H1 (cell line): ENCODE data around the gene FCN2. TPM values are rescaled to one million over a fixed set of nuclear protein-coding genes. Genes with fewer than 3 reads are reported as not detected.

Experiments used
- CTCF ChIA-PET: fragments of 300-600 bp; sonication (Branson Sonifier 250); formaldehyde crosslinking; loops from one replicate; lab custom pipeline; 2021; ENCODE audit not compliant: partially characterized antibody; lab: Charles Lee
- POLR2A ChIA-PET: fragments of 300-600 bp; sonication (Branson Sonifier 250); formaldehyde crosslinking; loops from one replicate; lab custom pipeline; 2021; ENCODE audit warnings: inconsistent platforms; ENCODE audit not compliant: partially characterized antibody; lab: Charles Lee
- DNase-seq, 2 experiments: peaks; one replicate each; pipeline versions ENCODE4 v3.0.0 to v3.0.0-alpha.2; 2010 to 2022; ENCODE audit warnings: low spot score in 2 of 2, low read depth in 1 of 2, mixed read lengths in 1 of 2
- FAIRE-seq: peaks from 2 replicates; lab custom pipeline; 2011; peaks lifted over from hg19 to GRCh38; lab: Jason Lieb, UNC
- H2AFZ ChIP-seq: 2 replicates; pipeline ENCODE4 v1.8.1; 2012; ENCODE audit warnings: low read length, inconsistent platforms
- H2AK5ac ChIP-seq: 2 replicates; pipeline ENCODE4 v1.6.1; 2013; ENCODE audit warnings: low read depth, low read length
- H2BK120ac ChIP-seq: replicated peaks from 2 replicates; pipeline ENCODE3; 2013; ENCODE audit warnings: low read depth, low read length, inconsistent platforms
- H2BK12ac ChIP-seq: 2 replicates; pipeline ENCODE4 v1.6.1; 2013; ENCODE audit warnings: low read depth, low read length
- H2BK15ac ChIP-seq: 2 replicates; pipeline ENCODE4 v1.6.1; 2013; ENCODE audit warnings: low read length
- H2BK20ac ChIP-seq: 2 replicates; pipeline ENCODE4 v1.6.1; 2013; ENCODE audit warnings: low read length
- H2BK5ac ChIP-seq: 2 replicates; pipeline ENCODE4 v1.6.1; 2013; ENCODE audit warnings: low read depth, low read length
- H3K14ac ChIP-seq: 2 replicates; pipeline ENCODE4 v1.6.1; 2013; ENCODE audit warnings: inconsistent platforms; ENCODE audit not compliant: insufficient read length
- H3K18ac ChIP-seq: 2 replicates; pipeline ENCODE4 v1.6.1; 2013; ENCODE audit warnings: low read length; ENCODE audit errors: extremely low read depth
- H3K23ac ChIP-seq: 2 replicates; pipeline ENCODE4 v1.6.1; 2013; ENCODE audit warnings: inconsistent platforms; ENCODE audit not compliant: insufficient read length
- H3K23me2 ChIP-seq: 2 replicates; pipeline ENCODE4 v1.6.1; 2013; ENCODE audit warnings: low read depth, low read length
- H3K27ac ChIP-seq: 2 replicates; pipeline ENCODE4 v1.6.1; 2011; ENCODE audit warnings: low read depth, low read length, inconsistent platforms
- H3K27me3 ChIP-seq, 4 experiments: replicated peaks in 1 of 4; 1 replicate in 1 of 4; 2 replicates in 3 of 4; pipeline versions ENCODE4 v1.6.1 to v1.8.1; 2011 to 2013; ENCODE audit warnings: low read length in 3 of 4, mild to moderate bottlenecking in 3 of 4, inconsistent platforms in 2 of 4, mixed read lengths in 2 of 4, moderate library complexity in 1 of 4; ENCODE audit not compliant: control insufficient read depth in 3 of 4, insufficient read depth in 3 of 4; ENCODE audit errors: extremely low read depth in 1 of 4
- H3K36me3 ChIP-seq, 4 experiments: 2 replicates each; pipeline versions ENCODE4 v1.6.1 to v1.8.1; 2011 to 2013; ENCODE audit warnings: mild to moderate bottlenecking in 4 of 4, low read length in 3 of 4, moderate library complexity in 2 of 4, control low read depth in 1 of 4, inconsistent platforms in 1 of 4; ENCODE audit not compliant: insufficient read depth in 4 of 4, control insufficient read depth in 2 of 4
- H3K4ac ChIP-seq: replicated peaks from 2 replicates; pipeline ENCODE3; 2013; ENCODE audit warnings: low read length, low read depth, mixed read lengths, inconsistent platforms; ENCODE audit not compliant: insufficient read length
- H3K4me1 ChIP-seq, 4 experiments: replicated peaks in 1 of 4; 1 replicate in 1 of 4; 2 replicates in 3 of 4; pipeline versions ENCODE4 v1.6.1 to v1.8.1; 2011 to 2013; ENCODE audit warnings: low read length in 3 of 4, inconsistent platforms in 2 of 4, mixed read lengths in 1 of 4; ENCODE audit not compliant: insufficient read depth in 4 of 4, control insufficient read depth in 3 of 4
- H3K4me2 ChIP-seq, 2 experiments: 2 replicates each; pipeline versions ENCODE4 v1.6.1 to v1.8.1; 2011 to 2013; ENCODE audit warnings: low read depth in 2 of 2, low read length in 2 of 2, control low read depth in 1 of 2, inconsistent platforms in 1 of 2, mild to moderate bottlenecking in 1 of 2; ENCODE audit not compliant: insufficient read depth in 1 of 2
- H3K4me3 ChIP-seq, 4 experiments: fragments of 200-600, 300-600 bp in 1 of 4; sonication (generic), shearing (Covaris generic), sonication (Bioruptor Twin) in 1 of 4; 2 replicates each; pipeline versions ENCODE4 v1.5.1 to v1.8.1; 2011 to 2016; ENCODE audit warnings: low read length in 4 of 4, low read depth in 3 of 4, control low read depth in 2 of 4, inconsistent platforms in 2 of 4, mild to moderate bottlenecking in 2 of 4, mixed read lengths in 1 of 4, moderate library complexity in 1 of 4; ENCODE audit not compliant: insufficient read depth in 2 of 4; ENCODE audit errors: extremely low read depth in 1 of 4
- H3K56ac ChIP-seq: replicated peaks from 2 replicates; pipeline ENCODE3; 2013; ENCODE audit warnings: low read depth, mild to moderate bottlenecking, mixed read lengths, low read length, inconsistent platforms; ENCODE audit not compliant: insufficient read length
- H3K79me1 ChIP-seq: 2 replicates; pipeline ENCODE4 v1.6.1; 2013; ENCODE audit warnings: low read depth, low read length, control low read depth
- H3K79me2 ChIP-seq, 2 experiments: 2 replicates each; pipeline versions ENCODE4 v1.6.1 to v1.8.1; 2012 to 2013; ENCODE audit warnings: low read length in 2 of 2, mild to moderate bottlenecking in 2 of 2, inconsistent platforms in 1 of 2; ENCODE audit not compliant: insufficient read depth in 2 of 2, control insufficient read depth in 1 of 2
- H3K9ac ChIP-seq, 4 experiments: replicated peaks in 1 of 4; 1 replicate in 1 of 4; 2 replicates in 3 of 4; pipeline versions ENCODE4 v1.6.1 to v1.8.1; 2011 to 2013; ENCODE audit warnings: low read depth in 3 of 4, low read length in 3 of 4, control low read depth in 2 of 4, mild to moderate bottlenecking in 2 of 4, moderate library complexity in 2 of 4, inconsistent platforms in 1 of 4; ENCODE audit errors: extremely low read depth in 1 of 4
- H3K9me3 ChIP-seq, 2 experiments: 2 replicates each; pipeline versions ENCODE4 v1.6.1 to v1.8.1; 2012 to 2013; ENCODE audit warnings: mild to moderate bottlenecking in 2 of 2, moderate library complexity in 2 of 2, control low read depth in 1 of 2, inconsistent platforms in 1 of 2, low read depth in 1 of 2, low read length in 1 of 2, mixed read lengths in 1 of 2; ENCODE audit not compliant: insufficient read depth in 2 of 2
- H4K20me1 ChIP-seq, 2 experiments: replicated peaks in 1 of 2; 2 replicates each; pipeline versions ENCODE3 to v1.8.1; 2011 to 2013; ENCODE audit warnings: inconsistent platforms in 2 of 2, low read length in 2 of 2, mild to moderate bottlenecking in 1 of 2; ENCODE audit not compliant: insufficient read depth in 2 of 2, control insufficient read depth in 1 of 2
- H4K5ac ChIP-seq: 2 replicates; pipeline ENCODE4 v1.6.1; 2013; ENCODE audit warnings: low read length, low read depth, mixed read lengths, inconsistent platforms; ENCODE audit not compliant: insufficient read length
- H4K8ac ChIP-seq: 2 replicates; pipeline ENCODE4 v1.8.0; 2013; ENCODE audit warnings: mild to moderate bottlenecking, moderate library complexity, low read length, inconsistent platforms; ENCODE audit not compliant: insufficient read depth; ENCODE audit errors: extremely low read depth
- H4K91ac ChIP-seq: replicated peaks from 2 replicates; pipeline ENCODE3; 2013; ENCODE audit warnings: low read length, mixed read lengths, inconsistent platforms; ENCODE audit not compliant: insufficient read length
- CREB1 ChIP-seq: IDR thresholded peaks from 2 replicates; pipeline ENCODE4 v1.6.1; 2012; ENCODE audit warnings: inconsistent platforms
- WGBS, 2 experiments: shearing (Covaris generic) in 1 of 2; methylation state at CpG; one replicate each; pipeline versions ENCODE4 v1.1.6 to v1.1.7; 2013 to 2015; ENCODE audit warnings: low lambda C conversion rate in 2 of 2, mixed read lengths in 2 of 2, inconsistent platforms in 1 of 2, low coverage in 1 of 2, missing lambda C conversion rate in 1 of 2; ENCODE audit not compliant: insufficient replicate concordance in 2 of 2, insufficient coverage in 1 of 2, insufficient read length in 1 of 2; ENCODE audit errors: extremely low coverage in 1 of 2, missing lambda C conversion rate in 1 of 2; 5-methylcytosine and 5-hydroxymethylcytosine counted together
- polyA plus RNA-seq, 7 experiments: library from polyadenylated mRNA; depleted of rRNA in 3 of 7; stranded (reverse) in 5 of 7; unstranded in 2 of 7; fragments of >200 nt in 5 of 7; fragments of 200-250 nt in 2 of 7; gene quantifications; 1 replicate in 5 of 7; 2 replicates in 1 of 7; 4 replicates in 1 of 7; pipeline versions ENCODE4 v1.2.1 to v1.2.3, GENCODE V29; 2011 to 2013; ENCODE audit warnings: missing spikeins in 2 of 7, mixed read lengths in 2 of 7
- total RNA-seq: library from RNA; stranded (reverse); fragmentation: NEBNext Ultra II Directional; extraction: Animal tissue kit (Norgen Biotek cat#: 25700); gene quantifications from 2 replicates; pipeline ENCODE4 v1.2.1, GENCODE V29; 2021

FCN2 gene
- total and polyA plus RNA-seq, 2 of the 8 experiments (the other 6 are each of a cell fraction or from before 2014, with no cell fraction given): not detected

DNA sequence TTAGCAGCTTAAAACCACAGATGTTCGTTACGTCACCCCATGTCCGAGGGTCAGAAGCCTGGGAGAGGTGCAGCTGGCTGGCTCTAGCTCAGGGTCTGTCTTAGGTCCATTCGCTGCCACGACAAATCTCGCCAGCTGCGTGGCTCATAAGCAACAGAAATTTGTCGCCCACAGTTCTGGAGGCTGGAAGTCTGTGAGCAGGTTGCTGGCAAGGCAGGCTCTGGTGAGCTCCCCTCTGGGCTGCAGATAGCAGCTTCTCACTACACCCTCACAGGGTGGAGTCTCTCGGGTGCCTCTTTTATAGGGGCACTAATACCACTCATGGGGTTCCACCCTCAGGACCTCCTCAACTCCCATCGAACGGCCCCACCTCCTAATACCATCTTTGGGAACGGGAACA lies 40.1 kb upstream of the FCN2 start:
- Histone ChIP-seq H2BK12ac (no peak overlapping the region), H3K27me3 (no peaks in the 10 kb centered on the region), H2AK5ac (no peak overlapping the region), H4K20me1 (no peaks in the 10 kb centered on the region), H4K5ac (no peak overlapping the region), H2AFZ (no peak overlapping the region), H3K14ac (no peak overlapping the region), H2BK120ac (no peak overlapping the region), H2BK15ac (no peak overlapping the region), H4K8ac (no peak overlapping the region), H3K9me3 (no peaks in the 10 kb centered on the region), H3K18ac (no peak overlapping the region), H3K56ac (no peak overlapping the region), H3K9ac (no peak overlapping the region), H3K27ac (no peak overlapping the region), H3K79me1 (no peaks in the 10 kb centered on the region), H4K91ac (no peak overlapping the region), H2BK20ac (no peak overlapping the region), H3K23ac (no peak overlapping the region), H3K4me1 (no peaks in the 10 kb centered on the region), H2BK5ac (no peak overlapping the region), H3K79me2 (no peaks in the 10 kb centered on the region), H3K23me2 (no peaks in the 10 kb centered on the region), H3K4ac (no peak overlapping the region), H3K4me2 (no peak overlapping the region), H3K4me3 (no peak overlapping the region), H3K36me3 (no peaks in the 10 kb centered on the region; a peak in 1 of 8 replicates)
- DNase-seq: no peak
- ChIA-PET POLR2A (no interaction called here), CTCF (interaction anchor here (1.0 to 4.2 kb wide), 15 partner anchors 13 to 143 kb away, joined by 3 to 19 read pairs (median 5); no protein-coding TSS in a partner anchor)
- FAIRE-seq: no peak
- TF ChIP-seq CREB1: no peak
- 90% methylated on average over 12 of the region's 12 CpGs; no CpG with 5 or more reads in 1 of the 2 experiments for WGBS, 2 experiments
